IPS-15b (cell line): ENCODE data around the gene CHST15.
"Not testable (repeated sequence)": the region's sequence is repeated elsewhere in the genome, so short reads cannot be mapped to it uniquely, and the experiment has no call there.

Source experiments
- H3K27me3 ChIP-seq: one replicate; pipeline ENCODE4 v1.6.1; 2013; ENCODE audit warnings: low read length; ENCODE audit not compliant: control insufficient read depth, insufficient read depth
- H3K36me3 ChIP-seq: one replicate; pipeline ENCODE4 v1.6.1; 2013; ENCODE audit warnings: low read length; ENCODE audit not compliant: control insufficient read depth, insufficient read depth
- H3K4me1 ChIP-seq: one replicate; pipeline ENCODE4 v1.6.1; 2013; ENCODE audit warnings: mild to moderate bottlenecking, low read length; ENCODE audit not compliant: control insufficient read depth, insufficient read depth
- H3K4me3 ChIP-seq: one replicate; pipeline ENCODE4 v1.5.1; 2013; ENCODE audit warnings: low read depth, low read length
- H3K9ac ChIP-seq: one replicate; pipeline ENCODE4 v1.6.1; 2013; ENCODE audit warnings: low read depth, mild to moderate bottlenecking, low read length
- H3K9me3 ChIP-seq: one replicate; pipeline ENCODE4 v1.6.1; 2013; ENCODE audit warnings: mild to moderate bottlenecking, low read length; ENCODE audit not compliant: control insufficient read depth, insufficient read depth

The CHST15 gene

DNA sequence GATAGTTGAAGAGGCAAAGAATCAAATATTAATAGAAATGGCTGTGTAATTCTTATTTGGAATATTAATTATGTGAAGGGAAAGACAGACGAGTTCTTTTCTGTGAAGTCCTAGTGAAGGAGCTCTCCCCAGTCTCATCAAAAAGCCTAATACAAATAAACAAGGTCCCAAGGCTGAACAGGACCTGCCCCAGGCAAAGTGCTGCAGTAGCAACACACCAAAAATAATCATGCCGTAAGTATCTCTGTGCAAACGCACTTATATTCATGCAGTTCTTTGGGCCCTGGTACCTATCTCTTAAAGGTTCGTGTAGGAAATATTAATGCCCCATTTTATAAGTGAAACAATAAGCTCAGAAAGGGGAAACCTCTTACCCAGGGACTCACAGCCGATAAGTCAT is 12.2 kb upstream of the CHST15 start:
- Histone ChIP-seq H3K4me1 (no peaks in the 10 kb centered on the region), H3K4me3 (no peak overlapping the region), H3K9ac (no peak overlapping the region)

DNA sequence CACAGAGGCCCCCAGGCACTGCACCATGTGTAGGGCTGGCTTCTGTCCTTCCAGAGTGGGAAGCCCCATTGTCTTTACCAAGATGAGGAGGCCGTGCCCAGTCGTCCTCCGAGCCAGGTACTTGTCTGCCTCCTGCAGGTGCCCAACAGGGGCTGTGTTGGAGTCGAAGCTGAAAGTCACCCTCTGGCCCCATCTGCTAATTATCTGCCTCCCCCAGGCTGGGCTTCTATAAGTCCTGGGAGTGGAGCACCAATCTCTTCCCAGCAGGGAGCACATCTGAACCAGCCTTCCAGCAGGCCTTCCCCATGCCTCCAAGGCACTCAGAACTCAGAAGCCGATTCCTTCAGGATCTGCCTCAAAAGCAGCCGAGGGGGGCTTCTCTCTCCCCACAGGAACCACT is 11.6 kb upstream of the CHST15 start:
- Histone ChIP-seq H3K9me3 (no peaks in the 10 kb centered on the region), H3K9ac (no peak overlapping the region), H3K36me3 (no peaks in the 10 kb centered on the region), H3K4me1 (no peaks in the 10 kb centered on the region), H3K4me3 (no peak overlapping the region), H3K27me3 (no peaks in the 10 kb centered on the region)

More for the DNA sequence above, 12.2 kb upstream of the CHST15 start:
- Histone ChIP-seq H3K36me3 (no peaks in the 10 kb centered on the region), H3K27me3 (no peaks in the 10 kb centered on the region), H3K9me3 (no peaks in the 10 kb centered on the region)

DNA sequence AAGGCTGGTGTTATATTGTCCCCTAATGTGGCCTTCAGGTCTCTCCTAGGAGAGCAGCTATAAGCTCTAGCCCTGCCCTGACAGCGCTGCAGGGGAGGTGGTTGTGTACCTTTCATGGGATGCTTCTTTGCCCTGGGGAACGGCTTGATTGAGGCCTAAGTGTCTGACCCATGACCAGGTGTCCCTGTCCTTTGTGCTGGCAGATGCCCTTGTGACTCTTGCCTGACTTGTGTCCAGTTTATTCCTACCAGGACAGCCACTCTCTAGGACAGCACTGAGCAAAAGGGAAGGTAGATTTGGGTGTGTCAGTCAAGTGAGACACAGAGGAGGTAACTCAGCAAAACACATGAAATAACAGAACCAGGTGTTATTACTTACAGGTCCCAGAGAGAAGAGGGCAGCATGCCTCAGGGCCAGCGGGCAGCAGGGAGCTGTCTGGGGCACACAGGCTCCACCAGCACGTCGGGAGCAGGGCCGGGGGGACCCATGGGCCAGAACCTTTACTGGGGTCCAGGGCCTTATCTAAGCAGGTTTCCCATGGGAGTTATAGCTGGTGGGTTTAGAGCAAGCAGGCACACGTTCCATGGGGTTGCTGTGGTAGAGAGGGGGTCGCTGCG is 10.7 kb upstream of the CHST15 start:
- H3K9me3 ChIP-seq = no peaks in the 10 kb centered on the region
- no peak overlapping the region for H3K9ac ChIP-seq
- H3K27me3 ChIP-seq = no peaks in the 10 kb centered on the region
- H3K4me1 ChIP-seq = no peaks in the 10 kb centered on the region
- no peaks in the 10 kb centered on the region for H3K36me3 ChIP-seq
- no peak overlapping the region for H3K4me3 ChIP-seq

DNA sequence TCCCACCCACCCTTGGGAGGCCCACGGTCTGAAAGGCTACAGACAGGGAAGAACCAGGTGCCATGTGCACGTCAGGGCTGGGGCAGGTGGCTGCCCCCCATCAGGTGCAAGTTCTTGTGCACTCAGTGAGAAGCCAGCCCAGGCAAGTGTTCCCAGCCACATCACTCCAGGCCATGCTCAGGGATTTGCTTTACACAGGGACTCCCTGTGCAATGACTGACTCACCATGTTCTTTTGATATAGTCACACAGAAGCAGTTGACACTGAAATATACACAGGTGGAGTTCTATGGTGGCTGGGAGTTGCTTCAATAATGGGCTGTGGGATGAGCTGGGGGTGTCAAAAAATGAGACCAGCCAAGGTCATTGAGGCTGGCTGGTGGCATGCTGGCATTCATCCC is 8.0 kb upstream of the CHST15 start:
- no peak overlapping the region for H3K4me3 ChIP-seq
- no peaks in the 10 kb centered on the region for H3K9me3 ChIP-seq
- H3K27me3 ChIP-seq = no peaks in the 10 kb centered on the region
- no peaks in the 10 kb centered on the region for H3K4me1 ChIP-seq
- no peaks in the 10 kb centered on the region for H3K36me3 ChIP-seq
- H3K9ac ChIP-seq = no peak overlapping the region

DNA sequence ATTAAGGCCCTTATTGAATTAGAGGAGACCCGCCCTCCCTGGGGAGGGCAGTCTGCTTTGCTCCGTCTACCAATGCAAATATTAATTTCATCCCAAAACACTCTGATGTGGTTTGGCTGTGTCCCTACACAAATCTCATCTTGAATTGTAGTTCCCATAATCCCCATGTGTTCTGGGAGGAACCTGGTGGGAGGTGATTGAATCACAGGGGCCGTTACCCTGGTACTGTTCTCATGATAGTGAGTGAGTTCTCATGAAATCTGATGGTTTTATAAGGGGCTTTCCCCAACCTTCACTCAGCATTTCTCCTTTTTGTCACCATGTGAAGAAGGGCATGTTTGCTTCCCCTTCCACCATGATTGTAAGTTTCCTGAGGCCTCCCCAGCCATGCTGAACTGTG is 7.3 kb upstream of the CHST15 start:
- not testable (repeated sequence) for H3K9me3 ChIP-seq, H3K4me1 ChIP-seq, H3K4me3 ChIP-seq, H3K9ac ChIP-seq, H3K36me3 ChIP-seq, H3K27me3 ChIP-seq

DNA sequence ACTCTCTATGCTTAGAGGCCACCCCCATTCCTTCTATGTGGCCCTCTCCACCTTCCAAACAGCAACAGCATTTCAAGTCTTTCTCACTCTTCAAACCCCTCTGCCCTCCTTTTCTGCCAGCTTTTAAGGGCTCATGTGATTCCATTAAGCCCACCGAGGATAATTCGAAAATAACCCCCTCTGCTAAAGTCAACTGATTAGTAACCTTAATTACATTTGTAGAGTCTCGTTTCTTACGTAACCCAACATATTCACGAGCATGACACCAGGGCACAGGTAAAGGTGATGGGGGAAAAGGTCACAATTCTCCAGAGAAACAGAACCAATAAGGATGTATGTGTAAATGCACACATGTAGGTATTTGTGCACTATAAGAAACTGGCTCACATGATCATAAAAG is 6.7 kb upstream of the CHST15 start:
- Histone ChIP-seq H3K4me3 (no peak overlapping the region), H3K36me3 (no peaks in the 10 kb centered on the region), H3K9me3 (no peaks in the 10 kb centered on the region), H3K9ac (no peak overlapping the region), H3K4me1 (no peaks in the 10 kb centered on the region), H3K27me3 (no peaks in the 10 kb centered on the region)

DNA sequence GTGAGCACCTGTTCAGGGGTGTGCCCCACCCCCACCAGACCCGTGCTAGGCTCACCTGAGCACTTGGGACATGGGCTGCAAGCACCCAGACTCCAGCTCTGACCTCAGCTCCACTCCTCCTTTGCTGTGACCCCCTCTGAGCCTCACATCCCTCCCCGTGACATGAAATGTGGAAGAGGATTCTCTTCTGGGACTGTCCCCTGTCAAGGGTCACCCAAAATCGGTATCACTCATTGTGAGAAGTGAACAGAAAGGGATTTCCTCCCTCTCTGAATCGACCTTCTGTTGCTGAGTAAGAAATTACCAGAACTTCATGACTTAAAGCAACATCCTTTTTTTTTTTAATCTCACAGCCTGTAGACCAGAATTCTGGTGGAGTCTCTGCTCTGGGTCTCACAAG is 6.2 kb upstream of the CHST15 start:
- no peak overlapping the region for H3K4me3 ChIP-seq
- H3K9me3 ChIP-seq = no peaks in the 10 kb centered on the region
- no peaks in the 10 kb centered on the region for H3K4me1 ChIP-seq
- H3K9ac ChIP-seq = no peak overlapping the region
- no peaks in the 10 kb centered on the region for H3K36me3 ChIP-seq
- peaks cover under 1% of the 10 kb centered on the region for H3K27me3 ChIP-seq

DNA sequence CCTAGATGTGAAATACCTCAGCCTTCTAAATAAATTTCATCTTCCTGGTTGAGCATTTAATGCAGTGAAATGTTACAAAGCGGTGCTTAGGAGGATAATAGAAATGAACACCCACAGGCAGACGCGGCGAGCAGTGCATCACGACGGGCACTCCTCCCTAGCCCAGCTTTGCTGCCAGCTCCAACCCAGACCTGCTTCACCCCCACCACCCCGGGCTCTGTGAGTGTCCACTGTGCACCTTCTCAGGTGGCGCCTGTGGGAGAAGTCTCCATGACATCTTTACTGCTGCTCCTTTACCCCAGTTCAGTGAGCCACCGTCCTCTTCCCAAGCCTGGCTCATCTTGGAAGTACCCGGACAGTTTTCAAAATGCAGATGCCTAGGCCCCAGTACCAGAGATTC is 5.2 kb upstream of the CHST15 start:
- H3K9me3 ChIP-seq = no peaks in the 10 kb centered on the region
- no peak overlapping the region for H3K9ac ChIP-seq
- no peaks in the 10 kb centered on the region for H3K36me3 ChIP-seq
- H3K27me3 ChIP-seq = peaks cover 5% of the 10 kb centered on the region
- H3K4me1 ChIP-seq = no peaks in the 10 kb centered on the region
- no peak overlapping the region for H3K4me3 ChIP-seq

DNA sequence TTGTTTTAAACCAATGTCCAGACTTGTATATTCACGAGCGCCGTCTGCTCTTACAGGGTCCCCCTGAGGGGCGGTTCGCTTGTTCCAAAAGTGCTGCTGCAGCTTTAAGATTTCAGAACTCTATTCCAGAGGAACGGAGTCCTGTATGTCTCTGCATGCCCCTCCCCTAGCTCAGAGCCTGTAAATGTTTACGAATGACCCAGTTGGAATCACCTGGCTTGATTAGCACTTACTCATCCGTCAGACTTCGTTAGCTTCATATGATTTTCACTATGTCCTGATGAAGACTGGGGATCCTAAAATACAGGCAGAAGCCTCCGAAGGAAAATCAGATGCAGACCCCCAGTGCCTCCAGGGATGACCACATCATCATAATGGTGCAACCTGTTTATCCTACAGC is 4.5 kb upstream of the CHST15 start:
- Histone ChIP-seq H3K9ac (no peak overlapping the region), H3K36me3 (no peaks in the 10 kb centered on the region), H3K9me3 (no peaks in the 10 kb centered on the region), H3K27me3 (peaks cover 5% of the 10 kb centered on the region), H3K4me3 (no peak overlapping the region), H3K4me1 (no peaks in the 10 kb centered on the region)

DNA sequence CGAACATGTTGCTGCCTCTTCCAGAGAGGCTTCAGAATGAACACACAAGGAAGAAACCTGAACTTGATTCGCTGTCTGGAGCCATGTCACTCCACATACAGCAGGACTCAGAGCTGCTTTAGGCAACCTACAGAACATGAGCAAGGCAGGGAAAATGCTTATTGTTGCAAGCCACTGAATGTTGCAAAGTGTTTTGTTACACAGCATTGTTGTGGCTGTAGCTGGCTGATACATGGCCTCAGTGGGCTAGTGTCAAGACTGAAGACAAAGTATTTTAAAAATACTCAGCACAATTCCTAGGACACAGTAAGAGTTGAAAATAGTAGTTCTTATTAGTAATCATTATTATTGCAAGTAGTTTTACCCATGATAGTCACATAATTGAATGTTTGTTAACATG is 3.1 kb upstream of the CHST15 start:
- Histone ChIP-seq H3K9me3 (no peaks in the 10 kb centered on the region), H3K4me3 (no peak overlapping the region), H3K36me3 (no peaks in the 10 kb centered on the region), H3K9ac (no peak overlapping the region), H3K4me1 (no peaks in the 10 kb centered on the region), H3K27me3 (peaks cover 5% of the 10 kb centered on the region)

DNA sequence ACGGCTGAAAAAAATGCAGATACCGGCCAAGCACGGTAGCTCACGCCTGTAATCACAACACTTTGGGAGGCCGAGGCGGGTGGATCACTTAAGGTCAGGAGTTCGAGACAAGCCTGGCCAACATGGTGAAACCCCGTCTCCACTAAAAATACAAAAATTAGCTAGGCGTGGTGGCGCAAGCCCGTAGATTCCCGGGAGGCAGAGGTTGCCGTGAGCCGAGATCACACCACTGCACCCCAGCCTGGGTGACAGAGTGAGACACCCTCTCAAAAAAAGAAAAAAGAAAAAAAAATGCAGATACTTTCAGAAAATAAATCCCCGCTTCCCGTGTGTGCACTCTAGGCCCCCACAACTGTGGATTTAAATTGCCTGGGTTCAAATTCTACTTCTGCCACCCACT is 2.4 kb upstream of the CHST15 start:
- peaks cover 12% of the 10 kb centered on the region for H3K27me3 ChIP-seq
- H3K4me3 ChIP-seq, H3K9me3 ChIP-seq, H3K9ac ChIP-seq, H3K4me1 ChIP-seq, H3K36me3 ChIP-seq: not testable (repeated sequence)

DNA sequence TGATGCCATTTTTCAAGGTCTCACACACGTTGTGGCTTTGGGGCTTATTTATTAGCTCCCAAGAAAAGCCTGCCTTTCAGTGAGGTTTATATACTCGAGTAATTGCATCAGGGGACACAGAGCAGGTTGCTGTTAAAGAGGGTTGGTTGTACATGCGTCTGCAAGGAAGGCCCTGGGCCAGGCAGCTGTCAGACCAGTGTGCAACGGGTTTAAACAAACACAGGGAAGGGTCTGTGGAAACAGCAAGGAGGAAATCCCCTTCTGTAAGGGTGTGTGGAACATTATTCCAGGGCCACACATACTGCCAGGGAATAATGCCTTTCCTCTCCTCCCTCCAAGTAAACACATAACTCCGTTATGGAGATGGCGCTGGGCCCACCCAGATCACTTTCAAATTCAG is 1.7 kb upstream of the CHST15 start:
- Histone ChIP-seq H3K4me1 (no peaks in the 10 kb centered on the region), H3K27me3 (peaks cover 19% of the 10 kb centered on the region), H3K36me3 (no peaks in the 10 kb centered on the region), H3K9me3 (no peaks in the 10 kb centered on the region), H3K9ac (no peak overlapping the region), H3K4me3 (no peak overlapping the region)

DNA sequence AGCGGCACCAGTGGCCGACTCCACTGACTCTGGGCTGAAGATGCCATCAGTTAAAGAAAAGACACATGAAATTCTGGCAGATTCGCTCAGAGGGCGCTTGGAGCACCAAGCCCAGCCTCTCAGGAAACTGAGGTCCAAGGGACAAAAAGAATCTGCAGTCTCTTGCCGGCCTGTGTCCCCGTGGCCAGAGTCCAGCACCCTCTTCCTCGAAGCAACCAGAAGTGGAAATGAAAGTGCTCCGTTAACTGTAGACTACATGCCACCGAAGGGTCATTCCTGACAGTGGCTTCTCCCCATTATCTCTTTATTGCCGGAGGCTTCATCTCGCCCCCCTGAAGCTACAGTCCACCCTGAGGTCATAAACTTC is 1.0 kb upstream of the CHST15 start:
- H3K36me3 ChIP-seq = no peaks in the 10 kb centered on the region
- no peak overlapping the region for H3K9ac ChIP-seq
- peak overlapping the region; percentile 59 for H3K4me3 ChIP-seq
- H3K27me3 ChIP-seq = peaks cover 20% of the 10 kb centered on the region
- H3K4me1 ChIP-seq = no peaks in the 10 kb centered on the region
- H3K9me3 ChIP-seq = no peaks in the 10 kb centered on the region
